Heart left ventricle (tissue), 13 donors: Measurements from ENCODE around the gene SMPD4.

Experiments
- POLR2A ChIP-seq, 2 donors: fragments of 450-650 bp; IDR thresholded peaks; one replicate each; pipeline ENCODE4 v1.6.1; 2017; ENCODE audit warnings: antibody characterized with exemption in 2 of 2, mild to moderate bottlenecking in 2 of 2, moderate library complexity in 2 of 2
- TF ChIP-seq, protein P1 (sequence below), 12 donors: fragments of 200-600 bp; sonication (generic) in 4 of 12; IDR thresholded peaks; one replicate each; pipeline versions ENCODE4 v1.5.0 to v1.8.0; 2018 to 2022; ENCODE audit warnings: antibody characterized with exemption in 12 of 12, mild to moderate bottlenecking in 5 of 12
- donor health status: ischemic (EF 13 %, LVEDD 7.1; RV severe dilation, severe dysfunction).
- donor health status: DM: no; HTN: yes; CAD: no.
- donor health status: DM: no; HTN: no; CAD: no.
- donor health status: ischemic (EF 25% LVEDD 6.9; RV normal size, moderate dysfunction).
- donor health status: ischemic (EF 25% LVEDD 5.7; RV mildly dilated, moderate dysfunction).
- donor health status: ischemic (EF 35%, LVEDD 5.7; RV mildly dilated, moderate dysfunction).
- donor health status: nonischemic (EF 11% LVEDD 7.7; RV severe dilation, severe dysfunction).
- donor health status: DM: yes; HTN: yes; CAD: no.
- donor health status: PGD.
- donor health status: ischemic (EF 29% LVEDD 5.4; RV normal size, mild dysfunction).
- donor health status: nonischemic (EF 23%, LVEDD 6.1; RV moderate dilation, normal function).

DNA sequence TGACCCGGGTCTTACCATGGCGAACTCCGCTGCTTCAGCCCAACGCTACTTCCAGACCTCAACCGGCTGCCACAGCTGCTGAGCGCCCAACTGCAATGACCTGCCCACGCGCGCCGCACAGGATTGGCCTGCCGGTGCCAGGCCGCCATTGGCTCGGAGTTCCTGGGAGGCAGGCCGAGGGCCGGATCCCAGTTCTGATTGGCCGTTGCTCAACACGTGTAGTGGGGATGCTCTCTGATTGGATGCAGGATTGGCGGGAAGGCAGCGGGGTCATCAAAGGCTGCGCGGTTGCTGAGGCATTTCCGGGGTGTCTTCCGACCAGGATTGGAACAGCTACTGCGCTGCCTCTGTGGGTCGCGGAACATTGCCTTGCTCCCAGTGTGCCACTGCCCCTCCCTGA lies 16.9 kb upstream of the SMPD4 start, which contains the start of gene TUBA3E:
- TF ChIP-seq, protein P1, sequence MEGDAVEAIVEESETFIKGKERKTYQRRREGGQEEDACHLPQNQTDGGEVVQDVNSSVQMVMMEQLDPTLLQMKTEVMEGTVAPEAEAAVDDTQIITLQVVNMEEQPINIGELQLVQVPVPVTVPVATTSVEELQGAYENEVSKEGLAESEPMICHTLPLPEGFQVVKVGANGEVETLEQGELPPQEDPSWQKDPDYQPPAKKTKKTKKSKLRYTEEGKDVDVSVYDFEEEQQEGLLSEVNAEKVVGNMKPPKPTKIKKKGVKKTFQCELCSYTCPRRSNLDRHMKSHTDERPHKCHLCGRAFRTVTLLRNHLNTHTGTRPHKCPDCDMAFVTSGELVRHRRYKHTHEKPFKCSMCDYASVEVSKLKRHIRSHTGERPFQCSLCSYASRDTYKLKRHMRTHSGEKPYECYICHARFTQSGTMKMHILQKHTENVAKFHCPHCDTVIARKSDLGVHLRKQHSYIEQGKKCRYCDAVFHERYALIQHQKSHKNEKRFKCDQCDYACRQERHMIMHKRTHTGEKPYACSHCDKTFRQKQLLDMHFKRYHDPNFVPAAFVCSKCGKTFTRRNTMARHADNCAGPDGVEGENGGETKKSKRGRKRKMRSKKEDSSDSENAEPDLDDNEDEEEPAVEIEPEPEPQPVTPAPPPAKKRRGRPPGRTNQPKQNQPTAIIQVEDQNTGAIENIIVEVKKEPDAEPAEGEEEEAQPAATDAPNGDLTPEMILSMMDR (IDR thresholded peaks at IDR 0.05), result no peak
- TF ChIP-seq POLR2A (IDR thresholded peaks at IDR 0.05), result no peak
